ENCODE results near the gene SERGEF.

- TF ChIP-seq CTCF (IDR thresholded peaks at IDR 0.05): no peak
- no peak for TF ChIP-seq POLR2A (IDR thresholded peaks at IDR 0.05)
These were observed 24.4 kb downstream of the SERGEF start for GRCh38 chr11:17988465-17988864.

Measured in prostate gland (tissue), 2 donors.